ENCODE measurements around the gene MAB21L4.

Gene MAB21L4

GRCh38 chr2:240912878-240913809 is 17.2 kb upstream of the MAB21L4 start:
- DNase-seq (ENCODE audit: extremely low spot score), result no peak
- POLR2A ChIA-PET, result interaction anchor here (0.6 kb wide), 1 partner anchor 39 kb away, joined by 4 read pairs; no protein-coding TSS in a partner anchor
- CTCF ChIA-PET, result interaction anchor here (1.3 to 3.4 kb wide), 3 partner anchors 15 to 62 kb away, joined by 3 to 17 read pairs (median 5); partner anchors contain the start of gene MAB21L4
- TF ChIP-seq CTCF (IDR thresholded peaks at IDR 0.05; ENCODE audit: control extremely low read depth, extremely low read depth, low read depth, missing control alignments), result no peak

- ChIA-PET CTCF (interaction anchor here (0.9 to 3.4 kb wide), 3 partner anchors 10 to 60 kb away, joined by 3 to 17 read pairs (median 3); partner anchors contain the start of gene MAB21L4), POLR2A (no interaction called here)
- no peak for TF ChIP-seq CTCF (IDR thresholded peaks at IDR 0.05; ENCODE audit: control extremely low read depth, extremely low read depth, low read depth, missing control alignments)
- no peak for DNase-seq (ENCODE audit: extremely low spot score)
Observed at GRCh38 chr2:240911641-240912265, 15.8 kb upstream of the MAB21L4 start.

GRCh38 chr2:240909216-240909974 is 13.4 kb upstream of the MAB21L4 start:
- no peak for DNase-seq (ENCODE audit: extremely low spot score)
- no peak for TF ChIP-seq CTCF (IDR thresholded peaks at IDR 0.05; ENCODE audit: control extremely low read depth, extremely low read depth, low read depth, missing control alignments)
- ChIA-PET CTCF (no interaction called here), POLR2A (no interaction called here)

- CTCF ChIA-PET, result no interaction called here
- POLR2A ChIA-PET, result no interaction called here
- no peak for DNase-seq (ENCODE audit: extremely low spot score)
- TF ChIP-seq CTCF (IDR thresholded peaks at IDR 0.05; ENCODE audit: control extremely low read depth, extremely low read depth, low read depth, missing control alignments), result no peak
Observed at GRCh38 chr2:240906911-240907590, 11.1 kb upstream of the MAB21L4 start.

GRCh38 chr2:240906141-240906910 is 10.4 kb upstream of the MAB21L4 start, which contains the start of gene CROCC2:
TSS of gene CROCC2 (plus strand) at chr2:240906336. CDS start at chr2:240906514, 178 bp downstream.
- POLR2A ChIA-PET, result no interaction called here
- CTCF ChIA-PET, result interaction anchor here (1.1 kb wide), 1 partner anchor 8 kb away, joined by 3 read pairs; no protein-coding TSS in a partner anchor
- TF ChIP-seq CTCF (IDR thresholded peaks at IDR 0.05; ENCODE audit: control extremely low read depth, extremely low read depth, low read depth, missing control alignments), result no peak
- no peak for DNase-seq (ENCODE audit: extremely low spot score)

All from GM10248 (cell line).